ENCODE data around the gene CAMTA1.

DNA sequence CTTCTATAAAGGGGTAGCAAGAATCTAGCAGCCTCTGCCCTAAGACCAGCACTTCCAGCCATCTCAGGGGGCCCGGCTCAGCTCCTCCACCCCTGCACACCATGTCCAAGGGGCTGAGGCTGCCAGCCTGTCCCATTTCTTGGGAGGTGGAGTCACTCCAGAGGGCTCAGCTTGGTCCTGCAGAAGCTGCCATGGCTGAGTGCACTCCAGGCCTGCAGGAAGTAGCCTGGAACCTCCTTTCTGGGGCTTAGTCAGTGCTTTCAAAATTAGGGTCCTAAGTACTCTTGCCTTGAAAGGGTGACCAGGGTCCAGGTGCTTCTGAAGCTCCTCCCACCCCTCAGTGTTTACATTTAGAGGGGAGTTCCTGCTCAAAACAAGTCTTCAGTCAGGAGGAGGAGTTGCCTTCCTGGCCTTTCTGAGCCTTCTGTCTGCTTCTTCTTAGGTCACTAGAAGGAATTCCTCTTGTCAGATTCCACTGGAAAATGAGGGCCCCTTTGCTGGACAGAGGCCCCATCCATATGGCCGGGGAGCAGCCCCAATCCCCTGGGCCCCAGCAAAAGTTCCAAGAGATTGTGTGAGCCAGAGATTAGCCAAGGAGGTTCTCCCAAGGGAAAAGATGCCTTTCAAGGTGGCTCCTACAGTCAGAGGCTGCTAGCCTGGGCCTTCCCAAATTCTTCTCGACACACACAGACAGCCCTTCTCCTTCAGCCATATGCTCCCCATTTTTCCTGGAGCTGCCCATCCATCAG, 857.7 kb downstream of the CAMTA1 start:
- TF ChIP-seq, protein P1, sequence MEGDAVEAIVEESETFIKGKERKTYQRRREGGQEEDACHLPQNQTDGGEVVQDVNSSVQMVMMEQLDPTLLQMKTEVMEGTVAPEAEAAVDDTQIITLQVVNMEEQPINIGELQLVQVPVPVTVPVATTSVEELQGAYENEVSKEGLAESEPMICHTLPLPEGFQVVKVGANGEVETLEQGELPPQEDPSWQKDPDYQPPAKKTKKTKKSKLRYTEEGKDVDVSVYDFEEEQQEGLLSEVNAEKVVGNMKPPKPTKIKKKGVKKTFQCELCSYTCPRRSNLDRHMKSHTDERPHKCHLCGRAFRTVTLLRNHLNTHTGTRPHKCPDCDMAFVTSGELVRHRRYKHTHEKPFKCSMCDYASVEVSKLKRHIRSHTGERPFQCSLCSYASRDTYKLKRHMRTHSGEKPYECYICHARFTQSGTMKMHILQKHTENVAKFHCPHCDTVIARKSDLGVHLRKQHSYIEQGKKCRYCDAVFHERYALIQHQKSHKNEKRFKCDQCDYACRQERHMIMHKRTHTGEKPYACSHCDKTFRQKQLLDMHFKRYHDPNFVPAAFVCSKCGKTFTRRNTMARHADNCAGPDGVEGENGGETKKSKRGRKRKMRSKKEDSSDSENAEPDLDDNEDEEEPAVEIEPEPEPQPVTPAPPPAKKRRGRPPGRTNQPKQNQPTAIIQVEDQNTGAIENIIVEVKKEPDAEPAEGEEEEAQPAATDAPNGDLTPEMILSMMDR (IDR thresholded peaks at IDR 0.05): no peak
- TF ChIP-seq POLR2AphosphoS5 (IDR thresholded peaks at IDR 0.05; ENCODE audit: insufficient read depth in 1 of 2, low read depth in 1 of 2): no peak
